ENCODE data around the gene GPSM1. TPM values are rescaled to one million over a fixed set of nuclear protein-coding genes. Genes with fewer than 3 reads are reported as not detected.

GPSM1 gene
- total and polyA plus RNA-seq, 9 of the 15 experiments (the other 6 are each of a cell fraction or from before 2014, with no cell fraction given): 0.04 to 14.2 (median 3.1) TPM

DNA sequence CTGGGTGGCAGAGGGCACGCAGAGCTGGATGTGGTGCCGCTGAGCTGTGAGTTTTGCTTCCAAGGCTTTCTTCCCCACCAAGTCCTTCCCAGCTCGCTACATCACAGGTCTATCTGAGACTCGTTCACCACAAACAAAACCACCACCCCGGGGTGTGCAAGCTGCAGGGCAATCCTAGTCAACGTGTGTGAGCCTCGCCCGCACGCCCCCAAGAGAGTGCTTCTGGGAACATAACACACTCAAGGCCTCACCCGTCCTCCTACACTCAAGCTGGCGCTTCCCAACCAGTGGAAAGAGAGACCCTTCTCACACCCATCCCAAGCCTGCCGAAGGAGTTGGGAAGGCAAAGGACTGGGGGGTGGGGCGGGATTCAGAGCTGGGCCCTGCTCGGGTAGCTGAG lies 62.1 kb downstream of the GPSM1 start:
- TF ChIP-seq CTBP1 (IDR thresholded peaks at IDR 0.05; ENCODE audit: borderline replicate concordance) (no peak), ZC3H11A (IDR thresholded peaks at IDR 0.05; ENCODE audit: low read depth, low read length) (no peak), SMAD2 (IDR thresholded peaks at IDR 0.05; ENCODE audit: low read depth, low read length) (no peak), ZNF75A (CRISPR knock-in tag; IDR thresholded peaks at IDR 0.05) (no peak)
- TF ChIP-seq, protein P1, sequence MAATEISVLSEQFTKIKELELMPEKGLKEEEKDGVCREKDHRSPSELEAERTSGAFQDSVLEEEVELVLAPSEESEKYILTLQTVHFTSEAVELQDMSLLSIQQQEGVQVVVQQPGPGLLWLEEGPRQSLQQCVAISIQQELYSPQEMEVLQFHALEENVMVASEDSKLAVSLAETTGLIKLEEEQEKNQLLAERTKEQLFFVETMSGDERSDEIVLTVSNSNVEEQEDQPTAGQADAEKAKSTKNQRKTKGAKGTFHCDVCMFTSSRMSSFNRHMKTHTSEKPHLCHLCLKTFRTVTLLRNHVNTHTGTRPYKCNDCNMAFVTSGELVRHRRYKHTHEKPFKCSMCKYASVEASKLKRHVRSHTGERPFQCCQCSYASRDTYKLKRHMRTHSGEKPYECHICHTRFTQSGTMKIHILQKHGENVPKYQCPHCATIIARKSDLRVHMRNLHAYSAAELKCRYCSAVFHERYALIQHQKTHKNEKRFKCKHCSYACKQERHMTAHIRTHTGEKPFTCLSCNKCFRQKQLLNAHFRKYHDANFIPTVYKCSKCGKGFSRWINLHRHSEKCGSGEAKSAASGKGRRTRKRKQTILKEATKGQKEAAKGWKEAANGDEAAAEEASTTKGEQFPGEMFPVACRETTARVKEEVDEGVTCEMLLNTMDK (IDR thresholded peaks at IDR 0.05; ENCODE audit: borderline replicate concordance, insufficient read depth, low read depth, low read length, poor library complexity, severe bottlenecking): no peak
- no peaks in the 10 kb centered on the region for H3K9me1 ChIP-seq (ENCODE audit: control insufficient read depth, insufficient read depth, low read length)
- FAIRE-seq: no peak
- in situ Hi-C loops (cut with MboI): no loop called here
- H3K4me2 ChIP-seq (ENCODE audit: insufficient read depth, low read length): no peak overlapping the region
- ChIA-PET POLR2A (interaction anchor here (0.6 to 1.0 kb wide), 5 partner anchors 12 to 434 kb away, joined by 3 to 6 read pairs (median 4); partner anchors contain the start of gene DNLZ), CTCF (ENCODE audit: low intra/inter-chr PET ratio) (no interaction called here)
- 94% methylated on average over 14 of the region's 14 CpGs for WGBS (ENCODE audit: insufficient coverage, low coverage, missing lambda C conversion rate)
- no peaks in the 10 kb centered on the region for H3K9me3 ChIP-seq (replicated peaks; ENCODE audit: control insufficient read depth, insufficient read depth, low read depth, low read length)
- H3K36me3 ChIP-seq (ENCODE audit: control insufficient read depth, insufficient read depth, low read length): peaks cover 91% of the 10 kb centered on the region; the same call in 2 of the 3 replicates
- no peak overlapping the region for H3K27ac ChIP-seq (ENCODE audit: extremely low read depth, low read depth, low read length)
- H2AFZ ChIP-seq (ENCODE audit: low read depth, low read length): no peak overlapping the region
- no peaks in the 10 kb centered on the region for H4K20me1 ChIP-seq (replicated peaks; ENCODE audit: control insufficient read depth, insufficient read depth, low read length)
- H3K4me3 ChIP-seq: no peak overlapping the region
- intact Hi-C loops (cut with micrococcal nuclease): no loop called here
- no TSS peak for BruUV-seq (replicated peaks)
- H3K9ac ChIP-seq (ENCODE audit: insufficient read depth in 1 of 2, low read depth in 2 of 2, low read length in 2 of 2): no peak overlapping the region
- peaks cover 0 to 13% of the 10 kb centered on the region in 2 experiments; a peak in 1 of 5 replicates for H3K4me1 ChIP-seq (replicated peaks in 1 of 2; ENCODE audit: control insufficient read depth in 2 of 2, insufficient read depth in 2 of 2, low read length in 2 of 2)
- no peak for DNase-seq (ENCODE audit: extremely low read depth in 1 of 4, low spot score in 3 of 4)
- no peak for ATAC-seq
- no peaks in the 10 kb centered on the region for H3K79me2 ChIP-seq (ENCODE audit: control insufficient read depth, insufficient read depth, low read length)
- no peaks in the 10 kb centered on the region for H3K27me3 ChIP-seq (ENCODE audit: control insufficient read depth in 2 of 2, insufficient read depth in 2 of 2, low read length in 2 of 2)

All from K562 (cell line).